GM12892 (cell line): Measurements from ENCODE around the gene SLC24A3.

Source experiments
- POLR2A ChIP-seq: IDR thresholded peaks from 2 replicates; pipeline ENCODE4 v1.6.1; 2011; ENCODE audit warnings: low read depth, low read length, control low read depth
- POLR2AphosphoS5 ChIP-seq: IDR thresholded peaks from 2 replicates; pipeline ENCODE4 v1.6.1; 2011; ENCODE audit warnings: low read depth, low read length, control low read depth
- TAF1 ChIP-seq: IDR thresholded peaks from 2 replicates; pipeline ENCODE4 v1.6.1; 2011; ENCODE audit warnings: low read depth, mild to moderate bottlenecking, control low read depth, low read length, borderline replicate concordance

GRCh38 chr20:19654921-19655320 is 442.5 kb downstream of the SLC24A3 start:
- TF ChIP-seq POLR2AphosphoS5 (no peak), POLR2A (no peak), TAF1 (no peak)
